ENCODE measurements around the gene BLOC1S3.

Gene BLOC1S3

DNA sequence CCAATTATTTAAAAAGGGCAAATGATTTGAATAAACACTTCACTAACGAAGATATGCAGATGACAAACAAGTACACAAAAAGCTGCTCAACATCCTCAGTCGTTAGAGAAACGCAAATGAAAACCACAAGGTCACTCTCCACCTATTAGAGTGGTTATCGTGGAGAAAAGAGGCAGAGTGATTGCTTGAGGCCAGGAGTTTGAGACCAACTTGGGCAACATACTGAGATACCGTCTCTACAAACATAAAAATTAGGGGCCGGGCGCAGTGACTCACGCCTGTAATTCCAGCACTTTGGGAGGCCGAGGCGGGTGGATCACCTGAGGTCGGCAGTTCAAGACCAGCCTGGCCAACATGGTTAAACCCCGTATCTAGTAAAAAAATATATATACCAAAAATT lies 27.2 kb downstream of the BLOC1S3 start:
- peaks cover 19% of the 10 kb centered on the region for H3K4me1 Mint-ChIP-seq
- DNase-seq, result no peak
- H3K27ac Mint-ChIP-seq, result no peak overlapping the region
- no peaks in the 10 kb centered on the region for H3K36me3 Mint-ChIP-seq (ENCODE audit: low read depth)
- H3K4me3 Mint-ChIP-seq, result no peak overlapping the region
- peaks cover 27% of the 10 kb centered on the region for H3K27me3 Mint-ChIP-seq (ENCODE audit: low read depth, poor library complexity)
- no peaks in the 10 kb centered on the region for H3K9me3 Mint-ChIP-seq
- TF ChIP-seq, protein P1, sequence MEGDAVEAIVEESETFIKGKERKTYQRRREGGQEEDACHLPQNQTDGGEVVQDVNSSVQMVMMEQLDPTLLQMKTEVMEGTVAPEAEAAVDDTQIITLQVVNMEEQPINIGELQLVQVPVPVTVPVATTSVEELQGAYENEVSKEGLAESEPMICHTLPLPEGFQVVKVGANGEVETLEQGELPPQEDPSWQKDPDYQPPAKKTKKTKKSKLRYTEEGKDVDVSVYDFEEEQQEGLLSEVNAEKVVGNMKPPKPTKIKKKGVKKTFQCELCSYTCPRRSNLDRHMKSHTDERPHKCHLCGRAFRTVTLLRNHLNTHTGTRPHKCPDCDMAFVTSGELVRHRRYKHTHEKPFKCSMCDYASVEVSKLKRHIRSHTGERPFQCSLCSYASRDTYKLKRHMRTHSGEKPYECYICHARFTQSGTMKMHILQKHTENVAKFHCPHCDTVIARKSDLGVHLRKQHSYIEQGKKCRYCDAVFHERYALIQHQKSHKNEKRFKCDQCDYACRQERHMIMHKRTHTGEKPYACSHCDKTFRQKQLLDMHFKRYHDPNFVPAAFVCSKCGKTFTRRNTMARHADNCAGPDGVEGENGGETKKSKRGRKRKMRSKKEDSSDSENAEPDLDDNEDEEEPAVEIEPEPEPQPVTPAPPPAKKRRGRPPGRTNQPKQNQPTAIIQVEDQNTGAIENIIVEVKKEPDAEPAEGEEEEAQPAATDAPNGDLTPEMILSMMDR (IDR thresholded peaks at IDR 0.05), result no peak

DNA sequence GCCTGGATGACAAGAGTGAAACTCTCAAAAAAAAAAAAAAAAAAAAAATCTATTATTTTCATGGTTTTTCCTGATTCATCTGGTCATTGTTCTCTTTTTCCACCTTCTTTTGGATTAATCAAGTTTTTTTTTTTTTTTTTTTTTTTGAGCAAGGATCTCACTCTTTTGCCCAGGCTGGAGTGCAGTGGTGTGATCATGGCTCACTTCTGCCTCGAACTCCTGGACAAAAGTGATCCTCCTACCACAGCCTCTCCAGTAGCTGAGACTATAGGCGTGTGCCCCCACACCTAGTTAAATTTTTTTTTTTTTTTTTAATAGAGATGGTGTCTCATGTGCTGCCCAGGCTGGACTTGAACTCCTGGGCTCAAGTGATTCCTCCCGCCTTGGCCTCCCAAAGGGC lies 27.7 kb downstream of the BLOC1S3 start:
- DNase-seq, result no peak
- H3K27ac Mint-ChIP-seq, result no peak overlapping the region
- no peak overlapping the region for H3K4me3 Mint-ChIP-seq
- no peaks in the 10 kb centered on the region for H3K36me3 Mint-ChIP-seq (ENCODE audit: low read depth)
- H3K27me3 Mint-ChIP-seq (ENCODE audit: low read depth, poor library complexity), result peaks cover 29% of the 10 kb centered on the region
- TF ChIP-seq, protein P1 (IDR thresholded peaks at IDR 0.05), result no peak
- H3K4me1 Mint-ChIP-seq, result peaks cover 24% of the 10 kb centered on the region
- no peaks in the 10 kb centered on the region for H3K9me3 Mint-ChIP-seq

DNA sequence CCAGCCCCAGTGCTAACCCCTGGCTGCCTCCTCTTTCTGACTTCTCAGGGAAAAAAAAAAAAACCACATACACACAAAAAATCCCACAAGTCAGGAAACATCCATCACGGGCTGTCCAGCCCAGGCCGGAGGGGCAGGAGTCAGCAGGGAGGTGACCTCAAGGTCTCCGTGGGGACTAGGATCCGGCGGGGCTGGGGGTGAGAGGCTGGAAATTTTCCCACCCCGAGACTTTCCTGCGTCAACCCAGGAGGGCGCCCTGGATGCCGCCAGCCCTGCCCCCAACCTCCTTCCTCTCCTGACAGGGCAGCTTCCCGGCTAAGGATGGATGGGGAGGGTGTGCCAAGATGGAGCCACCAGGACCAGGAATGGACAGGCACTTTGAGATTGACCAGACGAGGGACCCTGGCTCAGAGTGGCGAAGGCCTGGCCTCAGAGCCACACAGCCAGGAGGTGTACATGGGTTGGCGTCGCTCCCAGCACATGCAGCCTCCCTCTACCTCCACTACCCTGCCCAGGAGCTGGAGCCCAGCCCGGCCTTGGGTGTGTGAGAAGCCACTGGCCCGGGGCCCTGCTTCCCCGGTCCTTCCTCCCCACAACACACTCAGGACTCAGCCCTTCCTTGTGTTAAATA lies 33.3 kb downstream of the BLOC1S3 start:
- Mint-ChIP-seq H3K4me3 (peak overlapping the region; percentile 44), H3K27ac (peak overlapping the region; percentile 68), H3K27me3 (ENCODE audit: low read depth, poor library complexity) (peaks cover 55% of the 10 kb centered on the region), H3K36me3 (ENCODE audit: low read depth) (no peaks in the 10 kb centered on the region), H3K4me1 (peaks cover 62% of the 10 kb centered on the region), H3K9me3 (peaks cover 3% of the 10 kb centered on the region)
- TF ChIP-seq, protein P1 (IDR thresholded peaks at IDR 0.05), result no peak
- DNase-seq, result peak; percentile 69

DNA sequence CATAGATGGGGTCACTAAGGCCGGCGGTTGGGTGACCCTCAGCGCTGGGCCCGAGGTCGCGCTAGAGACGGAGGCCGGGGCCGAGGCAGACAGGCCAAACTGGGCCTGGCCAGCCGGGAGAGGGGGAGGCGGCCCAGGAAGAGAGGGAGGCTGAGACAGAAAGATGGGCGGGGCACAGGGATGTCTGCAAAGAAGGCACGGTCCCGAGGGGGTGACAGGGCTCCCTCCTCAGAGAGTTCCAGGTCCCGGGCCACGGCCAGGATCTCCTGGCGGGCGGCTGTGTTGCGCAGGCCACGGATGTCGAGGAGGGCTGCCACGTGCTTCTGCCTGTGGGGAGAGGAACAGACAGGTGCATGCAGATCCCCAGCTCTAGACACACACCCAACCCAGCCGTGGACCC lies 34.4 kb downstream of the BLOC1S3 start:
- TF ChIP-seq, protein P1 (IDR thresholded peaks at IDR 0.05), result no peak
- Mint-ChIP-seq H3K36me3 (ENCODE audit: low read depth) (no peaks in the 10 kb centered on the region), H3K4me3 (no peak overlapping the region), H3K27ac (no peak overlapping the region), H3K4me1 (peaks cover 66% of the 10 kb centered on the region), H3K9me3 (peaks cover 3% of the 10 kb centered on the region), H3K27me3 (ENCODE audit: low read depth, poor library complexity) (peaks cover 65% of the 10 kb centered on the region)
- DNase-seq, result no peak

DNA sequence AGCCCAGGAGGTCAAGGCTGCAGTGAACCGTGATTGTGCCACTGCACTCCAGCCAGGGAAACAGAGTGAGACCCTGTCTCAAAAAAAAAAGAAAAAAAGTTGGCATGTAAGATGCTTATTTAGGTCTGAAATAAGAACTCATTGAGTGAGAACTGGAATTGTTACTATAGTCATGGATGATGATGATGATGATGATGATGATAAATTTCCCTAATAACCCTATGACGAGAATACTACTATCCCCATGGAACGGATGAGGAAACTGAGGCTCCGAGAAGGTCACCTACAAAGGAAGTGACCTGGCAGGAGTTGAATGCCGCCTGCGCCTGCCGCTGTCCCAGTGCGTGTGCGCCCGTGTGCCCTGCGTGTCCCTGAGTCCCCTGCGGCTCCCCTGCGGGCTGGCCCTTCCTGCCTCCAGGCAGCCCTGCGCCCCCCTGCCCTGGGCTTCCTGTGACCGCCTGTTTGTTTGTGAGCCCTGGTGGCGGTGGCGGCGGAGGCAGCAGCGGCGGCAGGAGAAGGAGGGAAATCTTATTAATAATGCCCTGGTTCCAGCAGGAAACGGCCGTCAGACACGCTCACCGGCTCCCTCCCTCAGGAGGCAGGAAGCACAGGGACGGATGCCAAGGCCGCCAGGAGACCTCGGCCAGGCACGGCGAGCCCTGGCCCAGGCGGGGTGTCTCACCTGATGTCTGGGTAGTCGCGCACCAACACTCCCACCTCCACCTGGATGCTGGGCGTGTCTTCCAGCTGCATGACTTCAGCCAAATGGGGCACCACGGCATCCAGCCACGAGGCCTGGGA lies 37.0 kb downstream of the BLOC1S3 start:
- no peaks in the 10 kb centered on the region for H3K36me3 Mint-ChIP-seq (ENCODE audit: low read depth)
- TF ChIP-seq, protein P1 (IDR thresholded peaks at IDR 0.05), result no peak
- peaks cover 76% of the 10 kb centered on the region for H3K4me1 Mint-ChIP-seq
- peaks cover 87% of the 10 kb centered on the region for H3K27me3 Mint-ChIP-seq (ENCODE audit: low read depth, poor library complexity)
- peak; percentile 56 for DNase-seq
- no peak overlapping the region for H3K27ac Mint-ChIP-seq
- peaks cover 3% of the 10 kb centered on the region for H3K9me3 Mint-ChIP-seq
- H3K4me3 Mint-ChIP-seq, result peak overlapping the region; percentile 76

All from nephron progenitor cell (in vitro differentiated cells).